Cortex of kidney (tissue), 1 donor: Measurements from ENCODE around the gene KLHL22.
"Not testable (repeated sequence)": the region's sequence is repeated elsewhere in the genome, so short reads cannot be mapped to it uniquely, and the experiment has no call there.

Experiments used
- DNase-seq: peaks from one replicate; lab custom pipeline; 2025; lab: John Stamatoyannopoulos, UW

The KLHL22 gene

GRCh38 chr22:20494978-20495860 is at the start of gene KLHL22:
Gene KLHL22 (minus strand): TSS chr22:20495795. CDS start chr22:20489211, 6,584 bp downstream.
- no peak for DNase-seq

- not testable (repeated sequence) for DNase-seq
These were observed 49.7 kb upstream of the KLHL22 start for GRCh38 chr22:20545318-20545634.

- DNase-seq, result no peak
These were observed 47.1 kb upstream of the KLHL22 start for GRCh38 chr22:20542736-20543135.

GRCh38 chr22:20542055-20542454 is 46.5 kb upstream of the KLHL22 start:
- DNase-seq, result no peak

GRCh38 chr22:20538875-20539274 is 43.3 kb upstream of the KLHL22 start:
- not testable (repeated sequence) for DNase-seq

GRCh38 chr22:20537983-20538382 is 42.4 kb upstream of the KLHL22 start:
- no peak for DNase-seq

- DNase-seq, result no peak
These were observed 41.7 kb upstream of the KLHL22 start for GRCh38 chr22:20537325-20537756.

- no peak for DNase-seq
These were observed 41.2 kb upstream of the KLHL22 start for GRCh38 chr22:20536590-20537324.

- no peak for DNase-seq
These were observed 38.3 kb upstream of the KLHL22 start for GRCh38 chr22:20533879-20534265.

GRCh38 chr22:20533095-20533878 is 37.7 kb upstream of the KLHL22 start:
- no peak for DNase-seq

GRCh38 chr22:20532256-20532993 is 36.8 kb upstream of the KLHL22 start:
- no peak for DNase-seq

GRCh38 chr22:20531404-20532201 is 36.0 kb upstream of the KLHL22 start:
- no peak for DNase-seq

- no peak for DNase-seq
These were observed 35.5 kb upstream of the KLHL22 start for GRCh38 chr22:20531154-20531403.

- DNase-seq, result no peak
These were observed 35.0 kb upstream of the KLHL22 start for GRCh38 chr22:20530368-20531153.

GRCh38 chr22:20528405-20528978 is 32.9 kb upstream of the KLHL22 start:
- DNase-seq, result no peak

GRCh38 chr22:20526628-20527355 is 31.2 kb upstream of the KLHL22 start:
- no peak for DNase-seq

GRCh38 chr22:20526305-20526627 is 30.7 kb upstream of the KLHL22 start:
- DNase-seq, result no peak

GRCh38 chr22:20525048-20525447 is 29.5 kb upstream of the KLHL22 start:
- DNase-seq, result no peak

GRCh38 chr22:20524004-20524481 is 28.4 kb upstream of the KLHL22 start:
- no peak for DNase-seq
